Measurements from ENCODE around the gene C14orf180. TPM values are rescaled to one million over a fixed set of nuclear protein-coding genes. Genes with fewer than 3 reads are reported as not detected.

Gene C14orf180
- total RNA-seq, 3 donors from 2014 or later: 0.19 to 0.61 (median 0.54) TPM

- no peak overlapping the region for H3K4me3 ChIP-seq
- ATAC-seq: no peak
- TF ChIP-seq, protein P1, sequence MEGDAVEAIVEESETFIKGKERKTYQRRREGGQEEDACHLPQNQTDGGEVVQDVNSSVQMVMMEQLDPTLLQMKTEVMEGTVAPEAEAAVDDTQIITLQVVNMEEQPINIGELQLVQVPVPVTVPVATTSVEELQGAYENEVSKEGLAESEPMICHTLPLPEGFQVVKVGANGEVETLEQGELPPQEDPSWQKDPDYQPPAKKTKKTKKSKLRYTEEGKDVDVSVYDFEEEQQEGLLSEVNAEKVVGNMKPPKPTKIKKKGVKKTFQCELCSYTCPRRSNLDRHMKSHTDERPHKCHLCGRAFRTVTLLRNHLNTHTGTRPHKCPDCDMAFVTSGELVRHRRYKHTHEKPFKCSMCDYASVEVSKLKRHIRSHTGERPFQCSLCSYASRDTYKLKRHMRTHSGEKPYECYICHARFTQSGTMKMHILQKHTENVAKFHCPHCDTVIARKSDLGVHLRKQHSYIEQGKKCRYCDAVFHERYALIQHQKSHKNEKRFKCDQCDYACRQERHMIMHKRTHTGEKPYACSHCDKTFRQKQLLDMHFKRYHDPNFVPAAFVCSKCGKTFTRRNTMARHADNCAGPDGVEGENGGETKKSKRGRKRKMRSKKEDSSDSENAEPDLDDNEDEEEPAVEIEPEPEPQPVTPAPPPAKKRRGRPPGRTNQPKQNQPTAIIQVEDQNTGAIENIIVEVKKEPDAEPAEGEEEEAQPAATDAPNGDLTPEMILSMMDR (IDR thresholded peaks at IDR 0.05): no peak
- no peaks in the 10 kb centered on the region for H3K4me1 ChIP-seq (ENCODE audit: low read depth)
- H3K9me3 ChIP-seq: no peaks in the 10 kb centered on the region
- H3K36me3 ChIP-seq (ENCODE audit: low read depth): no peaks in the 10 kb centered on the region
- peak in 1 of 3 donors; percentile 8 for DNase-seq
- intact Hi-C loops (cut with DNase I, micrococcal nuclease): no loop called here
Observed at GRCh38 chr14:104536942-104537612, 42.5 kb upstream of the C14orf180 start.

GRCh38 chr14:104537613-104537988, 42.0 kb upstream of the C14orf180 start:
- H3K4me1 ChIP-seq (ENCODE audit: low read depth): no peaks in the 10 kb centered on the region
- H3K4me3 ChIP-seq: no peak overlapping the region
- no peaks in the 10 kb centered on the region for H3K36me3 ChIP-seq (ENCODE audit: low read depth)
- TF ChIP-seq, protein P1 (IDR thresholded peaks at IDR 0.05): no peak
- DNase-seq (no peak), ATAC-seq (no peak)
- intact Hi-C loops (cut with DNase I, micrococcal nuclease): no loop called here
- H3K9me3 ChIP-seq: no peaks in the 10 kb centered on the region

- intact Hi-C loops (cut with DNase I, micrococcal nuclease): no loop called here
- no peaks in the 10 kb centered on the region for H3K4me1 ChIP-seq (ENCODE audit: low read depth)
Observed at GRCh38 chr14:104541905-104542465, 37.6 kb upstream of the C14orf180 start.

DNA sequence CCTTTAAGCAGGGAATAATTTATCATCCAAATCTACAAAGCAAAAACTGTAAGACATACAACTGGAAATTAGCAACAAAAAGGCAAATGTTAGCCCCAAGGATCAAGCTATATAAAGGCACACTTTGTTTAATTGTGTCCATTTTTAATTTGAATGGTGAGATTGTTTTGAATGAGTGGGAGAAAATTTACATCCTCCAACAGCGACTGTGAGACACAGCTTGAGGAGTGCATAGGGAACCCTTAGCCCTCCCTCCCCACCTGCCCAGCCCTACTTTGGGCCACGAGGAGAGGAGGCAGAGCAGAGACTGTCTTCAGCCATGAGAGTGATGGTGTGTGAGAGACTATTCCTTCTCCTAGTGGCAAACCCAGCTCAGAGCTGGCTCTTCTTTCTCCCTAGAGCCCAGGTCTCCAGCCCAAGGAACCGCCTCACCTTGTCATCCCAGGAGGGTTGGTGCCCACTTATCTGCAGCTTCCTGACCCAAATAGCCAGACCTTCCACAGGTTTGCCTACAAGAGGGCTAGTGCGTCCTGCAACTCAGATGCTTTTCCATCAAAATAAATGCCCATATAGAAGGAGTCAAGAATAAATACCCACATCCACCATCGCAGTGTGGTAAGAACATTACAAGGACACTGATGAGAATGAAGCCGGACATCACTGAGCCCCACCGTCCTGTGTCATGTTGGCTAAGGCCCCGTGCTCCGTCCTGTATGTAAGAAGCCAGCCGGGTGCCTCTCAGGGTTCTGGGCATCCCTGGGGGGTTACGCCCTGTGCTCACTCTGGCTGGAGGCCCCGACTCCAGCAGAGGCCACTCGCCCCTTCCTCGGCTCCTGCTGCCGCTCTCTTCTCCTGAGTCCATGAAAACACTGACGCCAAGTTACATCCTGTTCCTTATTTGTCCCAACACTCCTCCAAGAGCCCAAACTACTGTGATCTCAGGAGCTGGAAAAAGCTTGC, 36.4 kb upstream of the C14orf180 start:
- ATAC-seq: no peak
- DNase-seq: peak in 1 of 3 donors; percentile 16
- Histone ChIP-seq H3K9me3 (no peaks in the 10 kb centered on the region), H3K4me3 (no peak overlapping the region), H3K36me3 (ENCODE audit: low read depth) (no peaks in the 10 kb centered on the region), H3K4me1 (ENCODE audit: low read depth) (no peaks in the 10 kb centered on the region)
- intact Hi-C loops (cut with DNase I, micrococcal nuclease): no loop called here
- TF ChIP-seq, protein P1 (IDR thresholded peaks at IDR 0.05): no peak

More at GRCh38 chr14:104541905-104542465, 37.6 kb upstream of the C14orf180 start:
- no peaks in the 10 kb centered on the region for H3K36me3 ChIP-seq (ENCODE audit: low read depth)
- DNase-seq (no peak), ATAC-seq (no peak)
- TF ChIP-seq, protein P1 (IDR thresholded peaks at IDR 0.05): no peak
- H3K9me3 ChIP-seq: no peaks in the 10 kb centered on the region
- H3K4me3 ChIP-seq: no peak overlapping the region

DNA sequence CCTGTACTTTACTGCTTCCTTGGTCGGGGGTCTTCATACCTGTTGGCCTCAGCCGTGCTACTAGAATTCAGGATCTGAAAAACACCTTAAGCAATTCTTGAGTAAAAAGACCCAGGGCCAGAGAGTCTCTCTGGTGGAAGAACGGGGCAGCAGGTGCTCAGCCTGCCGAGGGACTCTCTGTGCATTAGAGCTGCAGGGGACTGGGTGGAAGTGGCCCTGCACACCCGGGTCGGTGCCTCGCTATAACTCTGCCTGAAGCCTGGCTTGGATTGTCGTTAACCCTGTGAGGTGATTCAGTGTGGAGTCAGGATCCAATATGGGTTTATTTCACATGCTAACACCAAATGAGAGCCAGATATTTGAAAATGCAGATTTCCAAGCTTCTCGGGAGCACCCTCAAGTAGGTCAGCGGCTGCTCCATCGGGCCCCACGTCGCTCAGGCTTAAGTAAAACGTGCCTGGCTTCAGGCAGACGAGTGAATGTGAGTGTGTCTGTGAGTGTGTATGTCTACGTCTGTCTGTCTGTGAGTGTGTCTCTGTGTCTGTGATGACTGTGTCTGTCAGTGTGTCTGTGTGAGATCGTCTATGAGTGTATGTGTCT, 35.1 kb upstream of the C14orf180 start:
- DNase-seq (peak in 1 of 3 donors; percentile 10), ATAC-seq (no peak)
- intact Hi-C loops (cut with DNase I, micrococcal nuclease): no loop called here

More for the DNA sequence above, 35.1 kb upstream of the C14orf180 start:
- H3K9me3 ChIP-seq: no peaks in the 10 kb centered on the region
- no peaks in the 10 kb centered on the region for H3K4me1 ChIP-seq (ENCODE audit: low read depth)
- H3K36me3 ChIP-seq (ENCODE audit: low read depth): no peaks in the 10 kb centered on the region
- H3K4me3 ChIP-seq: no peak overlapping the region
- TF ChIP-seq, protein P1 (IDR thresholded peaks at IDR 0.05): no peak

All from mucosa of descending colon (tissue), 3 donors.